GM12891 (cell line): Measurements from ENCODE around the gene RASGRF2.
A peak's percentile ranks its signal among the peaks of the same experiment; 100 is the strongest.

Experiments used
- DNase-seq: peaks from one replicate; pipeline ENCODE4 v3.0.0; 2011; ENCODE audit warnings: low spot score; ENCODE audit not compliant: insufficient read length
- FAIRE-seq: peaks from 2 replicates; lab custom pipeline; 2011; peaks lifted over from hg19 to GRCh38; lab: Jason Lieb, UNC
- PAX5 ChIP-seq: IDR thresholded peaks from 2 replicates; pipeline ENCODE4 v1.6.1; 2011; ENCODE audit warnings: low read length, moderate library complexity, mild to moderate bottlenecking; ENCODE audit not compliant: insufficient read depth, severe bottlenecking
- POLR2A ChIP-seq: IDR thresholded peaks from 2 replicates; pipeline ENCODE4 v1.6.1; 2011; ENCODE audit warnings: low read depth, low read length, control low read depth
- POLR2AphosphoS5 ChIP-seq: IDR thresholded peaks from 2 replicates; pipeline ENCODE4 v1.6.1; 2011; ENCODE audit warnings: low read depth, low read length, control low read depth
- POU2F2 ChIP-seq: IDR thresholded peaks from 2 replicates; pipeline ENCODE4 v1.6.1; 2011; ENCODE audit warnings: low read depth, mild to moderate bottlenecking, control low read depth, low read length, moderate library complexity
- SPI1 ChIP-seq: IDR thresholded peaks from 2 replicates; pipeline ENCODE4 v1.6.1; 2011; ENCODE audit warnings: low read depth, low read length, control low read depth
- TAF1 ChIP-seq: IDR thresholded peaks from 2 replicates; pipeline ENCODE4 v1.6.1; 2011; ENCODE audit warnings: low read depth, low read length, control low read depth

The RASGRF2 gene

GRCh38 chr5:80926536-80926935 lies 33.6 kb upstream of the RASGRF2 start:
- DNase-seq (no peak), FAIRE-seq (no peak)
- no peak for TF ChIP-seq SPI1
- no peak for TF ChIP-seq POLR2A
- TF ChIP-seq POLR2AphosphoS5, result no peak
- TF ChIP-seq PAX5, result no peak
- no peak for TF ChIP-seq TAF1
- no peak for TF ChIP-seq POU2F2

DNA sequence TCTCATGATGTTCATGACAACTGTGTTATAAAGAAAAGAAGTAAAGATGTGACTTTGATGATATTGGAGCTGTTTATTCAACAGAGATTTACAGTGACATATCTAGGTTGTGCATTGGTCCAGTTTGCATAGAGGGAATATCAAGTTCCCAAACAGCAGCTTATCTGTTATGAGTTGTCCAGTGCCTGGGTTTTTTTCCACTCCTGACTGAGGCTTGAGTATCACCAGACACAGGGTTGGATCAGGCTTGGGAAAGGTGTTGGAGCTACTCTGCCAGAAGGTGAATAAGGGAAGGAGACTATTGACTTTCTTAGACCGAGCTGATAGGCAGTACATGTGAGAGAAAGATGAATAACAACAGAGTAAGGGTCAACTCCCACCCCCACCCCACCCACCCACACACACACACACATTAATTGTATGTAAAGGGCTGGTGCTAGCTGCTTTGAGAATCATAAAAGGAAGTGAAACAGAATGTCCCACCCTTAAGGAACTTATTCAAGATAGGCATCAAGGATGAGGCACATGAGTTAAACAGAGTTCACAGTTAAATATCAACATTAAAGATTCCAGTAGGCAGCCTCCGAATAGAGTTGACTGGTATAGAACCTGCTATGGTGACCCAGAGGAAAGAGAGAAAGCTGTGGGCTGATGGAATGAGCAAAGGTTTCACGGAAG lies 33.0 kb upstream of the RASGRF2 start:
- no peak for TF ChIP-seq PAX5
- TF ChIP-seq SPI1, result peak; percentile 77
- no peak for TF ChIP-seq POLR2AphosphoS5
- FAIRE-seq, result peak; percentile 26
- DNase-seq, result no peak

DNA sequence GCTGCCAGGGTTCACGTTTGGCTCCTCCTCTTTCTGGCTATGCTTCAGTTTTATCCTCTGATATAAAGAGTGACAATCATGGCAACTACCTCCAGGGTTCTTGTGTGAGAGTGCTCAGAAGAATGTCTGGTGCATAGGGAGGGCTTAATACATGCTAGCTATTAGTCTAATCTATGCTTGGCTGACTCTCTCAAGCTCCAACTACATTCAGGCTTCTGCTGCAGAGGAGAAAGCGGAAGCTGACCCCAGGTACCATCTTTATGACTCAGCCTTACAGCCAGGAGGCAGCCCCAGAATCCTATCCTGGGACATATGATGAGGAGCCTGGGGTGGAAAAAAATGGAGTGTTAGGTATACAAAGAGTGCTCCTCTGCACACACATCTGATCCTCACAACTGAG lies 32.1 kb upstream of the RASGRF2 start:
- no peak for TF ChIP-seq SPI1
- TF ChIP-seq POLR2AphosphoS5, result no peak

GRCh38 chr5:80930940-80931339 lies 29.2 kb upstream of the RASGRF2 start:
- no peak for DNase-seq
- TF ChIP-seq PAX5 (no peak), POU2F2 (no peak), POLR2A (no peak), TAF1 (no peak), SPI1 (no peak), POLR2AphosphoS5 (no peak)
- no peak for FAIRE-seq

More for the DNA sequence above, 32.1 kb upstream of the RASGRF2 start:
- FAIRE-seq (peak; percentile 59), DNase-seq (no peak)

GRCh38 chr5:80931411-80931810 lies 28.8 kb upstream of the RASGRF2 start:
- FAIRE-seq (no peak), DNase-seq (no peak)
- TF ChIP-seq SPI1, result no peak
- no peak for TF ChIP-seq POLR2AphosphoS5
- no peak for TF ChIP-seq PAX5
- TF ChIP-seq POLR2A, result no peak
- no peak for TF ChIP-seq TAF1
- TF ChIP-seq POU2F2, result no peak

GRCh38 chr5:80933036-80933435 lies 27.1 kb upstream of the RASGRF2 start:
- no peak for FAIRE-seq
- DNase-seq, result no peak
- TF ChIP-seq POLR2AphosphoS5 (no peak), SPI1 (no peak), PAX5 (no peak), TAF1 (no peak), POLR2A (no peak), POU2F2 (no peak)

DNA sequence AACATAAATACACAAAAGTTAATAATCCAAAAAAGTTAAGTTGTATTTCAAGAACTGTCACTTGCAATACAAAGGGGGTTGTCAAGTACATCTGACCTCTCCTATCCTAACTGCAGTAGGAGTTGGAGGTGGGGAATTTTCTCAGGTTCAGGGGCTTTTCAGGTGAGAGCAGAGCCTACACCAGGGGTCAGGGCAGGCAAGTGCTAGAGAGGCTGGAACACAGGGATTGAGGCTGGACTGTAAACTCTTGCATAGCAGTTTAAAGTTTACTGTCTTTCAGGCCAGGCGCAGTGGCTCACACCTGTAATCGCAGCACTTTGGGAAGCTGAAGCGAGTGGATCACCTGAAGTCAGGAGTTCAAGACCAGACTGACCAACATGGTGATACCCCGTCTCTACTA lies 25.4 kb upstream of the RASGRF2 start:
- DNase-seq (no peak), FAIRE-seq (no peak)
- TF ChIP-seq PAX5, result no peak
- TF ChIP-seq SPI1, result no peak
- TF ChIP-seq POU2F2, result no peak
- TF ChIP-seq POLR2AphosphoS5, result no peak
- TF ChIP-seq POLR2A, result no peak
- no peak for TF ChIP-seq TAF1

GRCh38 chr5:80935811-80936385 lies 24.3 kb upstream of the RASGRF2 start:
- no peak for FAIRE-seq
- no peak for DNase-seq
- no peak for TF ChIP-seq POLR2A
- TF ChIP-seq PAX5, result no peak

DNA sequence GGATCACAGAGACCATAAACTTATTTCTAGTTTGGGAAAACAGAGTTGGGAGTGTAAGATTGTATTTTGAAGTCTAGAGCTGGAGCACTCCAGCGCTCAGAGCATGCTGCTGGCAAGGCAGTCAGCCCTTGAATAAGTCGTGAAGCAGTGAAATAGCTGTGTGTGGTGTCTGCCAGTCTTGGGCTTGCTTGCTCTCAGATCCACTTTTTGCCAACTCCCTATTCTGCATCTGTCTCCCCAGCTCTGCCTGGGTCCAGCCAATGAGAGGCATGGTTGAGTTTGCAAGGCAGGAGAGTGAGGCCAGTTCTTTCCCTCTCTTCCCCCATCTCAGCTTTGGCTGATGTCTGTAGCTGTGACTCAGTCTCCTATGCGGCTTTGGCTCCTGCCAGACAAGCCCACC lies 23.3 kb upstream of the RASGRF2 start:
- FAIRE-seq (no peak), DNase-seq (no peak)
- TF ChIP-seq PAX5 (no peak), SPI1 (no peak), POLR2AphosphoS5 (no peak), POLR2A (no peak), TAF1 (no peak), POU2F2 (no peak)

DNA sequence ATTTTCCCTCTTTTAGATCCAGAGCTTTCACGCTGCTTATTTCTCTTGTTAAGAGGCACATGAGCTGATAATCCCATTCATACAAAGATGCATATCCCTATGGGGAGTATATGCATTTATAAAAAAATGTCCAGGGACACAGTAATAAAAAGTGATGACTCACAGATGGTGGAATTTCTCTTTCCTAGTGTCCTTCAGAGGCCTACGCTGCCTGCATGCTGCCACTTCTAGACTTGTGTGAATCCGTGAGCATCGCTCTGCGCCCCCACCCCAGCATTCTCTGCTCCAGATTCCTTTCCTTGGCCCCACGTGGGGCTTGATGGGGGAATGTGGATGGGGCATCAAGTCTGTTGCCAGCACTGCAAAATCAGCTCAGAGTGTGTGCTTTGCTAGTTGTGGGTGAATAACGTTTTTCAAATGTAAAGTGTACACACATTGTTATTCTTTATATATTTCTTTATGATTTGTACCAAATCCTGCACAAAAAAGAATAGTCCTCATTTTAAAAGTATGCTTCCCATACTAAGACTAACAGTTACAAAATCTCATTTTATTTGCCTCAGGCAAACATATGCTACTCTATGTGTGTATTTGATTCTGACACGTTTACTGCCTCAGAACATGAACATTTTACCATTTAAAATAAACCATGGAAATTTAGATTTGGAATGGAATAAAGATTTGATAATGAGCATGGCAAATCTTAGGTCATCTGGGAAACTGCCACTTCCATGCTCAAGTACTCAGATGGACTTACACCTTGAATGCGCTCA lies 22.4 kb upstream of the RASGRF2 start:
- no peak for TF ChIP-seq TAF1
- no peak for TF ChIP-seq POLR2A
- no peak for TF ChIP-seq POLR2AphosphoS5
- no peak for TF ChIP-seq SPI1
- no peak for TF ChIP-seq PAX5
- no peak for TF ChIP-seq POU2F2
- FAIRE-seq (no peak), DNase-seq (no peak)
